Measurements from ENCODE around the gene FRAT2. TPM values are rescaled to one million over a fixed set of nuclear protein-coding genes. Genes with fewer than 3 reads are reported as not detected.

FRAT2 gene
- 18.6 TPM for total RNA-seq

- DNase-seq (ENCODE audit: low spot score): peak; percentile 91
Measured at GRCh38 chr10:97334370-97335175, at the start of gene FRAT2. Gene FRAT2, minus strand, starts transcription at chr10:97334729. Its CDS starts 157 bp downstream, at chr10:97334572.

DNA sequence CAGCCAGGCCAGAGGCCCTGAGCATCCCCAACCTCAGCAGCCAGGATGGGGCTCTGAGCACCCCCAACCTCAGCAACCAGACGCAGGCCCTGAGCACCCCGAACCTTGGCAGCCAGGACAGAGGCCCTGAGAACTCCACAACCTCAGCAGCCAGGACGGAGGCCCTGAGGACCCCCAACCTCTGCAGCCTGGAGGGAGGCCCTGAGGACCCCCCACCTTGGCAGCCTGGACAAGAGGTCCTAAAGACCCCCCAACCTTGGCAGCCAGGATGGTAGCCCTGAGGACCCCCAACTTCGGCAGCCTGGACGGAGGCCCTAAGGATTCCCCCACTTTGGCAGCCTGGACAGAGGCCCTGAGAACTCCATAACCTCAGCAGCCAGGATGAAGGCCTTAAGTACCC, 49.6 kb upstream of the FRAT2 start:
- DNase-seq (ENCODE audit: low spot score): no peak

DNA sequence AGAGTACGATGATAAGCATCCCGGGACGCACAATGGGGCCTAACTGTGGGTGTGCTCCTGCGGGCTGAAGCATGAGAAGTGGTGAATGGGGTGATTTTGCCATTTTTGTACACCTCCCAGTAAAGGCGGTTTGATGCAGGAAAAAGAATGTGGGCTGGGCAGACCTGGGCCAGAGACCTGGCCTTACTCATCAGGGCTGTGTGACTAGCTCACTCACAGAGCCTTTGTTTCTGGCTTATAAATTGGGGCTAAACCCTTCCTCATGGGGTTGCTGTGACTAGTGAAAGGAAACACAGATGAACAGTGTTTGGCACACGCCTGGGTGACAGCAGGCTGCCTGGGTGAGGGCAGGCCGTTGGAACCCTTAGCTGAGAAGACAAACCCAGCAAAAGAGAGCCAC, 48.6 kb upstream of the FRAT2 start:
- DNase-seq (ENCODE audit: low spot score): no peak

- DNase-seq (ENCODE audit: low spot score): no peak
Measured at GRCh38 chr10:97381626-97382025, 47.1 kb upstream of the FRAT2 start.

DNA sequence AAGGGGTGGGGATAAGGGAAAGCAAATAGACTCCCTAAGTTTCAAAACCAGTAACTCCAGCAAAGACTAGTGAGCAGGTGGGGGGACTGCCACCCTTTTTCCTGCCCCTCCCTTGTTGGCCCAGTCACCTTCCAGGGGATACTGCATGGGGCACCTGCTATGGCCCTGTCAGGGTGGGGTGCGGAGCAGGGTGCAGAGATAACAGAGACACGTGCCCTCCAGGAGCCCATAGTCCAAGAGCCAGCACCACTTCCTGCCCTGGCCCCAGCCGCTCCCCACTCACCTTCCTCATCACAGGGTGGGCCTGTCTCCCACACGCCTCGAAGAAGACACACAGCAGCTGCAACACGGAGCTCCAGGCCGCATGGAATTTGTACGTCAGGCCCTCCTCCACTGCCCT, 46.0 kb upstream of the FRAT2 start:
- DNase-seq (ENCODE audit: low spot score): no peak

DNA sequence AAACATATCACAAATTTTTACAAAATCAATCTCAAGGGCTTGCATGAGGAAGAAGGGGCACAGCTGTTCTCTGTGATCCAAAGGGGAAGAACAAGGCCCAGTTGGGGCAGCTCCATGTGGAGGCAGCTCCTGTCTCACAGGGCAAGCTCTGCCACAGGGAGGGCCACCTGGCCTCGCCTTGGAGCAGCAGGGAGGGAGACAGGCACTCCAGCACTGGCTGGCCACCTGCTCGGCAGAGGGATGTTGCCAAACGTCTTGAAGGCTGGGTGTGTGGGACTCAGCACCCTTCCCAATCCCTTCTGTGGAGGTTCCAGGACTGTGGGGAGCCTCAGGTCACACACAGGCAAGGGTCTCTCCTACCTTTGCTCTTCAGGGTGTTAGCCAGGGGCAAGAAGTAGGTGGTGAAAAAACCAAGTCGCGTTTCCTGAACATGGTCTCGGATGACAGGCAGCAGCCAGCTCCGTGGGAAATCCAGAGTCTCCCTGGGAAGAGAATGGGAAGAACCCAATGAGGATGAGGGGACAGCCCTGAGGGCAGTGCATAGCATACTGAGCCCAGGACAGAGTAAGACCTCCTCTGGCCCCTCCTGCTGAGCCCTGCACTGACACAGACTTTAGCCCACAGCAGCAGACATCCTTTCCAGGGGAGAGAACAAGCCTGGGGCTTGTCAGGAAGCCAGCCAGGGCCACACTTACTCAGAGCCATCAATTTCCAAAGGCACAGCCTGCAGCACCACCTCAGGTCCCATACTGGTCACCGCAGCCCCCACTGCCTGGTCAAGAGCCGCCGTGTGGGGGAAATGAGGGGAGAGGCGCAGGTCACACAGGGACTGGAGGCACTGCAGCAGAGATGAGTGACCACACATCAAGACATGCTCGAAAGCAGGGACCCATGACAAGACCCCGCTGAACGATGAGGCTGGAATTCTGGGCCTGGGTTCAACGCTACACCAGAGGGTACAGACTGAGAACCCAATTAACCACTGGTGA, 44.7 kb upstream of the FRAT2 start:
- DNase-seq (ENCODE audit: low spot score): no peak

- DNase-seq (ENCODE audit: low spot score): no peak
Measured at GRCh38 chr10:97376413-97376812, 41.9 kb upstream of the FRAT2 start.

- DNase-seq (ENCODE audit: low spot score): no peak
Measured at GRCh38 chr10:97373456-97373855, 38.9 kb upstream of the FRAT2 start.

- DNase-seq (ENCODE audit: low spot score): no peak
Measured at GRCh38 chr10:97372233-97372875, 37.8 kb upstream of the FRAT2 start.

GRCh38 chr10:97371696-97372095, 37.2 kb upstream of the FRAT2 start:
- no peak for DNase-seq (ENCODE audit: low spot score)

DNA sequence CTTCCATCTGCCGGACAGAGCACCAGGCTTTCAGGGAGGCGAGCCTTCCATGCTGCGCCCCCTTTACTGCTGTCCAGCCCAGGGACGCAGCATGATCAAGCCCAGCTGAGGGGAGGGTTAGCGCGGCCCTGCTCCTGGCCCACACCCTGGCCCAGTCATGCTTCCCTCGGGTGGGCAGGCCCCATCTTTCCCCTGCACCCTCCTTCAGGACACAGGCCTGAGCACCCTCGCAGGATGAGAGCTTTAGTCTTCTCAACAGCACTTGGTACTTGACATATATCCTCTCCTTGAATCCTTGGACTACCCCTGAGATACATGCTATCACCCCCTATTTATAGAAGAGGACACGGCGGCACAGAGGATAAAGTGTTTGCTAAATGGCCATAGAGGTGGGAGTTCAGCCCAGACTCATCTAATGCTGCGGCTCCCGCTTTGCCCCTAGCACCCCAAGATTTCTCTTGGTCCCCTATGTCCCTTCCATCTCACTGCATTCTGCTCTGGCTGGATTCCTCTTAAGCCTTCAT, 32.7 kb upstream of the FRAT2 start:
- DNase-seq (ENCODE audit: low spot score): no peak

GRCh38 chr10:97366572-97366971, 32.0 kb upstream of the FRAT2 start:
- no peak for DNase-seq (ENCODE audit: low spot score)

DNA sequence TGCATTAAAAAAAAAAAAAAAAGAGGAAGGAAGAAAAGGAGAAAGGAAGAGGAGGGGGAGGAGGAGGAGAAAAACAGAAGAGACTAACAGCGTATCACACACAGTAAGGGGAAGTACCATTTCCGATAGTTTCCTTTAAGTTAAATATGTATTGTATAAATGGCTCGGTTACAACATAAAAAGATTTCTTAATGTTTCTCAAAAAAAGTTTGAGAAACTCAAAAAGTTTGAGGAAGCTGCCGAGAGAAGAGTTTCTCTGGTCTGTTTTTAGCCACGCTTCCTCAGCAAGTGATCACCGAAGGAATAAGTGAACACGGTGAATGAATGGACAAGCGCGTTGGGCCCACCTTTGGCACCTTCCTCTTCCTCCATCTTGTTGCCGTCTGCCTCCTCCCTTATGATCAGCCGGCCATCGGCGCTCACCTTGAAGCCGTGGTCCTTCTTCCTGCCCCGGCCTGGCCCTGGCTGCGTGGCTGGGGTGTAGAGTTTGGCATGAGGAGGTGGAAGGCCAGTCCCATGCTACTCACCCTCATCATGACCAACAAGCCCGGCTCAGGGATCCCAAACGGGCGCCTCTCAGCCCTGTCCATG, 31.3 kb upstream of the FRAT2 start:
- DNase-seq (ENCODE audit: low spot score): no peak

GRCh38 chr10:97363071-97363470, 28.5 kb upstream of the FRAT2 start:
- DNase-seq (ENCODE audit: low spot score): no peak

DNA sequence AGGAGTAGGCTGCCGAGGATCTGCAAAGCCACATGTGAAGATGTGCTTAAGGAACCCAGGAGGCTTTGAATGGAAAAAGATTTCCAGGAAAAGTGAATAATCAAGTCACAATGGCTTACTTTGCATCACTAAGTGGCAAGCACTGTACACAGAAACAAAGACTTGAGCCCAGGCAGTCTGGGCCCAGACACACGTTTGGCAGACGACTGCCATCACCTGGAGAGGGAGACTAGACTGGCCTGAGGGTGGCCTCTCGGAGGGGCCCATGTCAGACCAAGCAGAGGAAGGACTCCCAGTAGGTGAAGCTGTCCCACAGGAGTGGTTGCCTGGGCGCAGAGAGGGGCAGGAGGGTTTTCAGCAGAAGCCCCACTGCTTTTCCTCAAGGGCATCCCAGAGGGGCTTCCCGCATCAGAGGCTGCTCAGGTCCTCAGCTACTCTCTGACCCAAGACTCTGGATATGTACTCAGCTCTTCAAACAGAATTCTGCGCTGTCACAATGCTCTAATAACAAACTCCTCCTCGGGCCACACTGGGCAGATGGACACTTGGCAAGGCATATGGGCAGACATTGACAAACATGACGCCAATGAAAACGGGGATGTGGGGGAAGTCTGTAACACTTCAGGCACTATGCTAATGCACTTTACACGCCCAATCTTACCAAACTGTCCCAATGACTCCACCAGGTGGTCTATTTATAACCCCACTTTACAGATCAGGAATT, 27.9 kb upstream of the FRAT2 start:
- DNase-seq (ENCODE audit: low spot score): no peak

GRCh38 chr10:97361537-97361901, 27.0 kb upstream of the FRAT2 start:
- DNase-seq (ENCODE audit: low spot score): no peak

- no peak for DNase-seq (ENCODE audit: low spot score)
Measured at GRCh38 chr10:97360705-97361536, 26.4 kb upstream of the FRAT2 start.

- no peak for DNase-seq (ENCODE audit: low spot score)
Measured at GRCh38 chr10:97358781-97359180, 24.3 kb upstream of the FRAT2 start.

GRCh38 chr10:97358349-97358748, 23.8 kb upstream of the FRAT2 start:
- no peak for DNase-seq (ENCODE audit: low spot score)

- no peak for DNase-seq (ENCODE audit: low spot score)
Measured at GRCh38 chr10:97356918-97357317, 22.4 kb upstream of the FRAT2 start.

All from mucosa of gallbladder (tissue), 1 donor.